MV-4-11 (cell line): ENCODE results near the gene C3orf49.
A peak's percentile ranks its signal among the peaks of the same experiment; 100 is the strongest.

Experiments used
- DNase-seq: peaks from one replicate; lab custom pipeline; 2025; lab: John Stamatoyannopoulos, UW

The C3orf49 gene

GRCh38 chr3:63886858-63887257 is 67.8 kb downstream of the C3orf49 start:
- no peak for DNase-seq

- DNase-seq, result no peak
Observed at GRCh38 chr3:63891518-63891917, 72.4 kb downstream of the C3orf49 start.

GRCh38 chr3:63892773-63893352 is 73.8 kb downstream of the C3orf49 start:
- no peak for DNase-seq

DNA sequence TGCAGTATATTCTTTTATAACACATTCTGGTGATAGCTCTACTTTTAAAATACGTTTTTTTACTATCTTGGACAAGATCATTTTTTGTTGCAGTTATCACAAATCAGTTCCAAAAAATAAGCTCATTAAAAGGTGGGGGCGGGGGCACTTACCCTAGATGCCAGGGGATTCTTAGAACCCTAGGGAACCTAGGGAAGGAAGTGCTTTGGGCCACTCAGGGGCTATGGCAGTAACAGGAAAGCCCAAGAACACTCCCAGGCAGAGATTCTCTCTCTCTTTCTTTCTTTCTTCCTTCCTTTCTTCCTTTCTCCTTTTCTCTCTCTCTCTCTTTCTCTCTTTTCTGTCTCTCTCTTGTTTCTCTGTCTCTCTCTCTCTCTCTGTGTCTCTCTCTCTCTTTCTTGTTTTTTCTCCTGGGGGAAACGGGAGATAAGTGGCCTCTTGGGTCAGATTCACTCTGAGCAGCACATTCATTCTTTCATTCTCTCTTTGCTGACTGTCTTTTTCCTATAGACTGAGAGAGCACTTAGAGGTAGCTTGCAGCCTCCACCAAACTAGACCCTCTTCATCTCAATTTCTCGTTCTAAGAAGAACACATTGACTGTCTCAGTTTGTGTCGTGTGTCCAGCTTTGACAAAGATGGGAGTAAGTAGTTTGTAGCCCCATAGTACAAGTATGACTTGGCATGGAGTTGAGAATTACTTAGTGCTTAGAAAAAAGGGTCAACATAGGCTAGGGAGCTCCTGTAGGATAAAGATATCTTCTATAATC is 76.5 kb downstream of the C3orf49 start:
- DNase-seq, result no peak

GRCh38 chr3:63896332-63897030 is 77.4 kb downstream of the C3orf49 start:
- DNase-seq, result peak; percentile 19
